Mucosa of gallbladder (tissue), 1 donor: ENCODE data around the gene ADPGK. TPM values are rescaled to one million over a fixed set of nuclear protein-coding genes. Genes with fewer than 3 reads are reported as not detected.
A peak's percentile ranks its signal among the peaks of the same experiment; 100 is the strongest.
"Not testable (repeated sequence)": the region's sequence is repeated elsewhere in the genome, so short reads cannot be mapped to it uniquely, and the experiment has no call there.

Source experiments
- DNase-seq: peaks from one replicate; pipeline ENCODE4 v3.0.0-alpha.2; 2020; ENCODE audit warnings: low spot score
- total RNA-seq: library from RNA; stranded (reverse); gene quantifications from one replicate; pipeline ENCODE4 v1.2.1, GENCODE V29; 2021
- donor health status: DM: no; HTN: no; CAD: no.

The ADPGK gene
- 36.5 TPM for total RNA-seq

DNA sequence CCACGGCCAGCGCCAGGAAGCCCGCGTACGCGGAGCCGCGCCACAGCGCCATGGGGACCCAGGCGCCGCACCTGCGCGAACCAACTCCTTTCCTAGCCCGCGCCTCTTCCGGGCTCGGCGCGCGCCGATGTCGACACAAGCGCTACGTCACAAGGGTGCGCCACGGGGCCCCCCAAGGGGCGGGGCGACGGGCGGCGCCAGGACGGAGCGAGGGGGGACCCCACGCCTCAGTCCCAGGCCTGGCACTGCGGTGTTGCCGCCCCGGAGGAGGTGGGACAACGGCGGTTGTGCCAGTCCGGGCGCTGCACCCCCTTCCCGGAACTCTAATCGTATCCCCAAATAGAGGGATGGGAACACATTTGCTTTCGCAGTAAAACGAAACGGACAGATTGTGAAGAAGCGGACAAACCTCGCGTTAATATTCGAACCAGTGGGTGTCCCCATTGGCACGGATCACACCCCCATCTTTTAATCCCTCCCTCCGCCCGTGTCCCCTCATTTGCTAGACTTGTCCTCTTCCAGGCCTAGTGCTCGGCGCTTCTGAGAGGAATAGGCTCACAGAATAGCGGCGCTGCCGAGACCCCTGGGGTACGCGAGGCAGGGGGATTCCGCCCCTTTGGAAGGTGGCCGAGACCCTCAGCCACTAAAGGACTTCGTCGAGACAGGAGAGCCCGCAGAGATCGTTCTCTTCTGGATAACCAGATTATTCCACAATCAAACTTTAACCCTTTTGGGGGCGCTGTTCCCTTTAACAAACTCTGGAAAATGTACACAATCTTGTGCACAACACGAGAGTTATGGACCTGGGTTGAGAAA lies at the start of gene ADPGK:
Gene ADPGK (minus strand): TSS at position 119 of the 816 bp plus-strand sequence. CDS start 67 bp downstream, at position 52.
- peak; percentile 93 for DNase-seq

DNA sequence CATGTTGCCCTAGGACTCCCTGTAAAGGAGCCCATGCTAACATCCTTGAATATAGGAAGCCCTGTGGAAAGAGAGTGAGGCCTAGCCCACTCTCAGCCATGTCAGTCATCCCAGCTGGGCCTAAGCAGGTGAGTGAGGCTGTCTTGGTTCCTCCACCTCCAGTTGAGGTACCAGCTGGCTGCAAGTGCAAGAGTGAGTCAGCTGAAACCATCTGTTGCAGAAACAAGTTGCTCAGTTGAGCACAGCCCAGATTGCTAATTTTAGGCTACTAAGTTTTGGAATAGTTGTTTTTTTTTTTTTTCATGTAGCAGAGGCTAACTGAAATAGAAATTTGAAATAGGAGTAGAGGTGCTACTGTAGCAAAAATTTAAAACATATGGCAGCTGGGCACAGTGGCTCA lies 43.7 kb upstream of the ADPGK start:
- no peak for DNase-seq

DNA sequence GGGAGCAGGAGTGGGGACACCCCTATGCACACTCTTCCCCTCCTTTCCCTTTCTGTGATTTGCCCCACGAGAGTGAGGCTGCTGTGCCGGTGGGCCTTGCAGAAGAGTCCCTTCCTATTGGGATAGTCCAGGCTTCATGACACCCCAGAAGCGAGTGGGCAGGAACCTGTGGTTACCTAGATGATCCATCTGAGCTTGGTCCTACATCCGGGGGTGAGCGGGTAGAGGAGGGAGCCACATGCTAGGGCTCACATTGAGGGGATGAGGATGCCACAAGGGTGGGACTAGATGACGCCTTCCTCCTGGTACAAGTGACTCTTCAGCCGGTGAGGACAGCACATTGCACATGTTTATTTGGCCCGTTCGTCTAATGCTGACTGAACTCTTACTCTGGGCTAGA lies 43.1 kb upstream of the ADPGK start:
- DNase-seq: no peak

DNA sequence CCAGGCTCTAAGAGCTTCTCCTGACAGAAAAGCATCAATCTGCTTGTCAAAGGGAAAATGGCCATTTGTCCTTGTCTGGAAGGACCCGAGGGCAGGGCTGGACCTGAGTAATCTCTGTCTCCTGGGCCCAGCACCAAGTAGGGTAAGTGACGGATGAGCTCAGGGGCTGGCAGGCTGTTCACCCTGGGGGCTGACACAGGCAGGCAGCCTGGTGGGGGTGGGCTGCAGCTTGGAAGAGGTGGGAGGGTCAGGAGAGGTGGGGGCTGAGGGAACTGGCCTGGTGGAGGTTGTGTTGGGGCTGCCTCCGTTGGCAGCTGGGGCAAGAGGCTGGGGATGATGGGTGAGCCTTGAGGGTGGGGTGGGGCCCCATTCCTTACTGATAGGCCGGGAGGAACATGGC lies 42.3 kb upstream of the ADPGK start:
- no peak for DNase-seq

DNA sequence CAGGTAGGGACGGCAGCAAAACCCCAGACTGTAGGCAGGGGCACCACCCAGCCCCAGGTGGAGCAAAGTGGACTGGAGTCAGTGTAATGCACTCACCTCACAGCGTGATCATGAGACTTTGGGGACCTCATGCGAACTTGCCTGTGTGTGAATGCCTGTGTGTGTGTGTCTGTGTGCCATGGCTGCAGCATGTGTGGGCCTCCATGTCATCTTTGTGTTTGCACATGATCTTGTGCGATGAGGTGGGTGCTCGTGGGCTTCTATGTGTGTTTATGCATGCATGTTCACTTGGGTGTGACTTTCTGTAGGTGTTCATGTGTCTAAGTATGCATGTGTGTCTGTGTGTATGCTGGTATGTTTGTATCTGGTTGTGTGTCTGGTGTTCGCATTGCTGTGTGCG lies 41.2 kb upstream of the ADPGK start:
- no peak for DNase-seq

DNA sequence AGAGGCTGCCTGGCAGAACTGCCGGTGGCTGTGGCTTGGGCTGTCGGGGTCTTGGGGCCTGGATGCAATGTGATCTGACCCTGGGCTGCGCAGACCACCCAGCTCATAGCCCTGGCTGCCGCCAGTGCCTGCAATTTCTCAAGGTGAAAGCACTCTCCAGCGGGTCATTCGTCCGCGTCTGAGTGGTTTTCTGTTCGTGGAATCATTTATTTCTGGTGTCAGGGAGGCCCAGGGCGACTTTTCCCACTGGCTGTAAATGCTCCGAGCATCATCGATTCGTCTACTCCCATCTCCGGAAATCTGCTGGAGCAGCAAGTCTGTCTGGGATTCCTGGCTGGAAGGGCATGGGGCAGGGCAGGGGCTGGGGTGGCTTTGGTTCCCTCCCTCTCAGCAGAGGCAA lies 40.6 kb upstream of the ADPGK start:
- no peak for DNase-seq

DNA sequence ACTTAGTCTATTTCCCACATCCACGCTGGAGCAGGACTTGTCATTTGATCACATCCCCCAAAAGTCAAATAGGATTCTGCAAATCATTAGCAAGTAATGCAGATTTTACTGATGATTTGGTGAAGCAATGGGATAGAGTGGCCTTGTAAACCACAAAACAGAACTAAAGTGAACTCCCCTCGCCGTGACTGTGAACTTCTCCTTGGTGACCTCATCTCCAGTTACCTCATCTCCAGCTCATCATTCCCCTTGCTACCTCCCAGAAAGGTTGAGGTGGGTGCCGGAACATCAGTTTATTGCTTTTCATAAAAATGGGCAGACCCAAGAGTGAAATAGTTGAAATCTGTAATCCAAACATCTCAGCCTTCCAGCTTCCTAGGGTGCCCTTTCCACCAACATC lies 36.7 kb upstream of the ADPGK start:
- DNase-seq: no peak

DNA sequence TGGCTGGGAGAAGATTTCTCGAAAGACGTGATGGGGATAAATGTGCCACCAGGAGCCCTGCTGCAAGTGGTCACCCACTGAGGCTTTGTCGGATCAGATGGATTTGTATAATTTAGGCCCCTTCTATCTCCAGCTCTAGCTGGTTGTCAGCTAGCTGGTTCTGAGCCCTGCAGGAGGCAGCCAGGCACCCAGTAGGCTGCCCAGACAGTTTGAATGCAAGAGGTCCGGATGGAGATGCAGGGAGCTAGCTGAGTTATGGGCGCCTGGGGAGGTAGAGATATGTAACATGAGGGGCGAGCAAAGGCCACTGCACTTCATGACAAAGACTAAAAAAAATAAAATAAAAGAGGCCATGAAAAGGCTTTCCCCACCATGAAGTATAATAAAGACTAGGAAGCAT lies 35.1 kb upstream of the ADPGK start:
- DNase-seq: no peak

DNA sequence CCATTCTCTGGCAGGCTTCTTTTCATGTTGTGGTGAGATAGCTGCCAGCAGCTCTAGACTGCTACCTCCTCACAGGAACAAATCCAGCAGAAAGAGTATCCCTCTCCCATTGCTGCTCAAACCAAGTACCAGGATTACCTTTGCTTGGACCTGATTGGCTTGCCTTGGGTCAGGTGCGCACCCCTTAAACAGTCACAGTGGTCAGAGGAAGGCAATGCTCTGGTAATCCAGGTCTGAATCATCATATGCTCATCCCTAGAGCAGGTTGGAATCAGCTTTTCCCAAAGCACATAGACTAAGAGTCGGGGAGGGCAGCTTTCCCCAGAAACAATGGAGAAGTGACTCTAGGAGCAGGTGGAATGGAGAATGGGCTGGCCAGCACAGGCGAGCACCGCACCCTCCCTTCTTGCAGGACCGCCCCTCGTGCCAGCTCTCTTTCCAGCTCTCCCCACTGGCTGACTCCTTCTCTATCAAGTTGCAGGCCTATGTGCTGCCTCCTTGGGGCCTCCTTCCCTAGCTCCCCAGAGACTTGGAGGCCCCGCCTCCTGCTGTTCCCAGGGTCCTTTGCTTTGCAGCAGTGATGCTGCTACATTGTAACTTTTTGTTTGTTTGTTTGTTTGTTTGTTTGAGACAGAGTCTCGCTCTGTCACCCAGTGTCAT lies 29.9 kb upstream of the ADPGK start:
- DNase-seq: no peak

DNA sequence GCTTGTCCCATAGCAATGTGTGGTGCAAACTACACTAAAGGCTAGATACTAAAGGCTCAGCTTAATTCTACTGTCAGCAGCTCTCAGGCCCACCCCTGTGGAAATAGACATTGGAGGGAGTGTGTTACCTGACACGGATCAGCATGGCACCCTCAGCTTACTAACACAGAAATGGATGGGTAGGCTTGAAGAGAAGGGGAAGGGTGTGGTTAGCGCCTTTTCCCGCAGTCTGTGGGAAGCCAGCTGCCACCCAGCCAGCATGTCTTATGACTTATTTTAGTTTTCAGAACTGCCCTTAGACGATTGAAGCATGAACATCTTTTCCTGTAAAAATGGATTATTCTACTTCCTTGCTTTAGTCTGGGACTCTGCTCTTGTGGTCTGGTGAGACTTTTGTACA lies 25.8 kb upstream of the ADPGK start:
- no peak for DNase-seq

DNA sequence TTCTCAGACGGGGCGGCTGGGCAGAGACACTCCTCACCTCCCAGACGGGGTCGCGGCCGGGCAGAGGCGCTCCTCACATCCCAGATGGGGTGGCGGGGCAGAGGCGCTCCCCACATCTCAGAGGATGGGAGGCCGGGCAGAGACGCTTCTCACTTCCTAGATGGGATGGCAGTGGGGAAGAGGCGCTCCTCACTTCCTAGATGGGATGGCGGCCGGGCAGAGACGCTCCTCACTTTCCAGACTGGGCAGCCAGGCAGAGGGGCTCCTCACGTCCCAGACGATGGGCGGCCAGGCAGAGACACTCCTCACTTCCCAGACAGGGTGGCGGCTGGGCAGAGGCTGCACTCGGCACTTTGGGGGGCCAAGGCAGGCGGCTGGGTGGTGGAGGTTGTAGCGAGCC lies 23.8 kb upstream of the ADPGK start:
- DNase-seq: not testable (repeated sequence)

DNA sequence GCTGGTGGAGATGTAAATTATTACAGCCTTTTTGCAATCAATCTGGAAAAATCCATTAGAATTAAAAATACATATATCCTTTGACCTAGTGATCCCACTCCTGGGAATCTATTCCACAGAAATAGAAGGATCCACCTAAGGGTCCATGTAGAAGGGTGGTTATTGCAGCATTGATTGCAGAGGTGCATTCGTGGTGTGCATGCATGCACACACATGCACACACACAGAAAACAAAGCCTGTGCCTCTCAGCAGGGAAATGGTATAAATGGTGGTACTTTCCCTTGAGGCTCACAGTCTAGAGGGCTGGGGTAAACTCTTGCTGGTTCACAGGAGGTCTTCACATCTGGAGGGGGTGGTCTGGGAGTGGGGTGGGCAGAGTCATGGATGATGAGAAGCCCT lies 19.4 kb upstream of the ADPGK start:
- DNase-seq: no peak

DNA sequence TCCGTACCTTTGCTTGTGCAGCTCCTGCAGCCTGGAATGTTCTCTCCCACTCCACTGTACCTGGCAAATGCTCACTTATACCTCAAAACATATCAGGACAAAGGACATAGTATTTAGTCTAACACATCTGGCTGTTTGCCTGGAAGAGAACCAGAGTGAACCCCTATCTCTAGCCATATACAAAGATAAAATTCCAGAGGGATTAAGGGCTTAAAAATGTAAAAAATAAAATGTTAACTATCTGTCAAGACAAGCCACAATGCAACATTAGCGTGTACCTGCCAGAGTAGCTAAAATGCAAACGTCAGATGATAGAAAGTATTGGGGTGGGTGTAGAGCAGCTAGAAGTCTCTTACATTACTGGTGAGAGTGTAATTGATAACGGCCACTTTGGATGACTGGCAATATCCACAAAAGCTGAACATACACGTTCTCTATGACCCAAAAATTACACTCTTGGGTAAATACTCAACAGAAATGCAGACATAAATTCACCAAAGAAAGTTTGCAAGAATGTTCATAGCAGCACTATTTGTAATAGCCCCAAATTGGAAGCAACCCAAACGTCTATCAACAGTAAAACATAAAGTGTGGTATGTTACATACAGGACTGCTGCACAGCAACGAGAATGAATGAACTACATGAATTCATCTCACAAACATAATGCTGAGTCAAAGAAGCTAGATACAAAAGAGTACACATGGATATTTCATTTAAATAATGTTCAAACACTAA lies 18.2 kb upstream of the ADPGK start:
- no peak for DNase-seq

DNA sequence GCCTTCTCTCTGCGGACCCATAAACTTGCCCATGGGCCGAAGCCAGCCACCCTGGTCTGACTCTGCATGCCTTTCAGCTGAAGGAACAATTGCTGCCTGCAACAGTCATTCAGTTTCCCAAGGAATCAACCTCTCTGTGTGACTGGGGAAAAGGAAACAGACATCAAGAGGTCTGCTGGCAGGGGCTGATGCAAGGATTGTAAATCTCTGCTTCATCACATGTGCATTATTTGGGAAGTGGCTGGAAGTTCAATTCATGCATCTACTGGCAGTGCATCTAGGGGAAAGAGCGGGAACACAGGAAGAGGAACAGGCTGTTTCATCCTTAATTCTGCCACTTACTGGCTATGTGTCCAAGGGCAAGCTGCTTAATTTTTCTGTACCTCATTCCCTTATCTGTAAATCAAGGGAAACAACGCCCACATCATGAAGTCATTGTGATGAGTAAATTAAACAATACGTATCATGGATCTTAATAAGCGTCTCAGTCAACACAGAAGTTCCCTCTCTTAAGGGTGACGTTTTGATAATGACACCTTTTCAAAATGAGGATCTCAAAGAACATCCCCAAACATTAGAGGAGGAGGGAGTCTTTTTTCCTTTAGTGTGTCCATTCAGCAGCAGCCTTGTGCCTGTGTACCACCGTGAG lies 17.4 kb upstream of the ADPGK start:
- DNase-seq: no peak

DNA sequence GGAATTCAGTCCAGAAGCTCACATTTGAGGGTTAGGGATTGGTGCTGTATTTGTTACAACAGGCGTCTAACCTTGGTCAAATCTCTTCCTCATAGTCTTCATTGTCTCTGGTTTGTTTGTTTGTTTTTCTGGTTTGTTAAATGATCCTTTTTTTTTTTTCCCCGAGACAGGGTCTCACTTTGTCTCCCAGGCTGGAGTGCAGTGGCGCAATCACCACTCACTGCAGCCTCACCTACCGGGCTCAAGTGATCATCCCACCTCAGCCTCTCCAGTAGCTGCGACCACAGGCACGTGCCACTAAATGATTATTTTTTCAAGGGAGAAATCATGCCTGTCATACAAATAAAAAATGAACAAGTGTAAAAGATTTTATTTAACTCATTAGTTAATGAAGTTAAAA lies 14.3 kb upstream of the ADPGK start:
- DNase-seq: no peak

DNA sequence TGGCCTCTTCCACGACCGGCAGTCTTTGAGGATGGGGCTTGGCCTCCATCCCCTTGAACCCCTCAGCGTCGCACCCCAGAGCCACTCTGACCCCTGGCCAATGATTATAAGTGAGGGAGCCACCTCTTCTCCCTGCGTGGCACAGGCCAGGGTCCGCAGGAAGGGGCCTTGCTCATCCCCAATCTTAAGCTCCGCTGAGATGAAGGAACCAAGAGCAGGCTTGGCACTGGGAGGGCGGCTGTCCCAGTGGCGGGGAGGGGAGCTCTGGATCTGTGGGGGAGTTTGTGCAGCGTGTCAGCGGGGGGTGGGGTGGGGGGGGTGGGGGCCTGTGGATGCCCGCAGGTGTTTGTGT lies 13.8 kb upstream of the ADPGK start:
- DNase-seq: no peak

DNA sequence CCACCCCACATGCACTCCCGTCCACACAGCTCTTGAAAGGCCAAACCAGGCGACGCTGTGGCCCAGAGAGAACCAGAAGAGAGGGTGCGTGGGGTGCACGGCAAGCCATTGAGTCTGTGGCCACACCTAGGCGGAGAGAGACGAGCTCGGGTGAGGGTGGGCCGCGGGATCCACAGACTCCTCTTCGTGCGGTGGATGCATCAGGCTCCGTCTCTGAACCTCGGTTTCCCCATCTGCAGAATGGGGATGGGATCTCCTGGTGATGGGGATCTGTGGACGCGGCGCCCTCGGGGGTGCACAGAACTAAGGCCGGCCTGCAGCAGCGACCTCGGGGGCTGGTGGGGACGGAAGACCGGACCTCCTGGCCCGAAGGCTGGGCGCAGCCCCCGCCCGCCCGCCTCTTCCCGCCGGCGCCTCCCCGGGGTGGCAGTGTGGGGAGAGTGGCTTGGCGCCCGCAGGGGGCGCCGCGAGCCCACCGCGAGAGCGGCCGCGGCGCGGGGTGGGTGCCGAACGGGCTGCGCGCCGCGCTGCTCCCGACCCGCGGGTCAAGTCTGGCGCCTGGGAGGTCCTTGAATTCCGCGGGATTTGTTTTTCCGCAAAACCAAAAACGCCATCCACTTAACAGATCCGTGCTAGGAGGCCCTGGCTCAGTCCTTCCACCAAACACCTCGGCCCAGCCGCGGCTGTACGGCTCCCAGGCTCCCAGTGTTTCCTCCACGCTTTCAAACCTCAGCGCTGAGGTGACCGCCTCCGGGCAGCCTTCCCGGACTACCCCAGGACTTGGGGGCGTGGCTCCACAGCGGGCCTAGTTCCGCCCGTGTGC lies 13.2 kb upstream of the ADPGK start:
- DNase-seq: peak; percentile 42

DNA sequence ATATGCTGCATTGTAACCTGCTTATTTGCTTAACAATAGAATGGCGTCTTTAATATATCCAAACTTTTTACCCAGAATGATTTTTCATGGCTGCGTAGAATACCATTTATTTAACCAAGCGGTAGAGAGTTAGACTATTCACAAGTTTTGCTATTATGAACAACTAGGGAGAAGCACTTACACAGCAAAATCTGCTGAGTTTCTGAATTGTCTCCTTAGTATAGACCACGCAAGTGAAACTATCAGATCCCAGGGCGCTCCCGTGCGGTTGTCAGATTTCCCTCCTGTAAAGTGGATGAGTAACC lies 12.6 kb upstream of the ADPGK start:
- DNase-seq: no peak

DNA sequence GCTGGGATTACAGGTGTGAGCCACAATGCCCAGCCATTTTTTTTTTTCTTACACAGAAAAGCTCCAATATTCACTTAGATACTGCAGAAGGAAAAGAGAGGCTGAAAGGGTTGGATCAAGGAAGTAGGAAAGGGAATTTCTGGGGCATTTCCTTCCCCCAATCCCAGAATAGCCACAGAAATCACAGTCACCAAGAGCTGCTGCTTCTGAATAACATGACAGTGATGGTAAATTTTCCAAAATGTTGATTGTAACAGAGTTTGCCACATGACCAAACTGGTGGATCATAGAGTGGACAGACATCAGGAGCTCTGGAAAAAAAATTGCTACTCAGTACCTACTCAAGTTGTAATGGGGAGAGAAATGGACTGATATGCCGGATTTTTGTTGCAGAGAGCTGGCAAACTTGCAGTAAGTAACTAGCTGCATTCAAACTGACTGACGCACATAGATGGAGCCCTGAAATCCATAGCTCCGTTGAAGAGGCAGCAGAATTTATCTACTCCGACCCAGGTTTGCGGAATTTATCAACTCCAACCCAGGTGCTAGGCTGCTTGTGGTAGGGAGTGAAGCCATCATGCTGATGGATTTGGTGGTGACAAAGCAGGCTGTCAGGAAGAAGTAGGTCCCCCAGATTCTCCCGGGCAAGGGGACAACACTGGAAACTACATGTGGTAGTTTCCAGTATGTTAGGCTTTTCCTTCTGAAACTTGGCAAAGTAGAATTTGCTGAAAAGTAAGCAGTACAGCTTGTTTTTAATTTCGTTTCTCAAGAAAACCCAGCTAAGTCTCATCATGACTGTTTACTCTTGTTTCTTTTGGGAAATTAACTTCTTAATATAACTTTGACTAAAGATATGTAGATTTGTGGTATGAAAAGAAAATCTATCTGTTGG lies 10.5 kb upstream of the ADPGK start:
- no peak for DNase-seq

DNA sequence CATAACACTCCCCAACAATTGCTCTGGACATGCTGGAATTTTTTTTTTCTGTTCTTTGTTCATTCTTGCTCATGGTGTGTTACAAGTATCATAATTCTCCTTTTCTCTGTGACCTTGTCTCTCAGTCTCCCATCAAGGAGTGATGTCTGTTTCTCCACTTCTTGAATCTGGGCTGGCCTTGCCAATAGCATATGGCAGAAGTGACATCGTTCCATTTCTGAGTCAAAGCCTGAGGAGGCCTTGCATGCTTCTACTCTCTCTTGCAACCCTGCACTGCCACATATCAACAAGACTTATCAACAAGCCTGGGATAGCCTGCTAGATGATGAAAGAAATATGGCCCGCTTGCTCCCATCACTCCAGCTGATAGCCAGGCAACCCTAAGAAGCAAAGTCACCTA lies 8.9 kb upstream of the ADPGK start:
- DNase-seq: no peak
